ENCODE data around the gene BNC2.

The BNC2 gene

DNA sequence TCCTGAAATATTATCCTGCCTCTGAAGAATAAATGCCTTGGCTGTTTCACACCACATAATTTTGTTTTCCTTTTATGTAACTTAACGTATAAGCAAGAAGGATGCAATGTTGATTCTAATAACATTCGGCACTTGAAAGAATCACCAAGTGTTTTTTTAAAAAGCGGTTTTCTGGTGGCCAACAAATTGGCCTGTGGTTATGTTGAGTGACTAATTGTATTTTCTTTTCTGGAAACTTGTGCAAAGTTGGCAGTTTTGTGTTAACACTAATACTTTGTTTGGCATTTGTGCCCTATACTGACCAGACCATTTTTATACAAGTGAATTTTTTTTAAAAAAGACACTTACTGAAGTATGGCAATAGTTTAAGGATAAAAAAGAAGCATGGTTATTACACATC is 452.7 kb downstream of the BNC2 start:
- Histone ChIP-seq H3K27me3 (ENCODE audit: insufficient read depth, poor library complexity, severe bottlenecking) (no peaks in the 10 kb centered on the region), H3K4me3 (ENCODE audit: severe bottlenecking) (no peak overlapping the region), H3K9me3 (ENCODE audit: severe bottlenecking) (no peaks in the 10 kb centered on the region), H3K4me1 (ENCODE audit: insufficient read depth, poor library complexity, severe bottlenecking) (peaks cover 14% of the 10 kb centered on the region), H3K27ac (ENCODE audit: poor library complexity, severe bottlenecking) (no peak overlapping the region), H3K36me3 (ENCODE audit: low read depth) (no peaks in the 10 kb centered on the region)
- TF ChIP-seq, protein P1, sequence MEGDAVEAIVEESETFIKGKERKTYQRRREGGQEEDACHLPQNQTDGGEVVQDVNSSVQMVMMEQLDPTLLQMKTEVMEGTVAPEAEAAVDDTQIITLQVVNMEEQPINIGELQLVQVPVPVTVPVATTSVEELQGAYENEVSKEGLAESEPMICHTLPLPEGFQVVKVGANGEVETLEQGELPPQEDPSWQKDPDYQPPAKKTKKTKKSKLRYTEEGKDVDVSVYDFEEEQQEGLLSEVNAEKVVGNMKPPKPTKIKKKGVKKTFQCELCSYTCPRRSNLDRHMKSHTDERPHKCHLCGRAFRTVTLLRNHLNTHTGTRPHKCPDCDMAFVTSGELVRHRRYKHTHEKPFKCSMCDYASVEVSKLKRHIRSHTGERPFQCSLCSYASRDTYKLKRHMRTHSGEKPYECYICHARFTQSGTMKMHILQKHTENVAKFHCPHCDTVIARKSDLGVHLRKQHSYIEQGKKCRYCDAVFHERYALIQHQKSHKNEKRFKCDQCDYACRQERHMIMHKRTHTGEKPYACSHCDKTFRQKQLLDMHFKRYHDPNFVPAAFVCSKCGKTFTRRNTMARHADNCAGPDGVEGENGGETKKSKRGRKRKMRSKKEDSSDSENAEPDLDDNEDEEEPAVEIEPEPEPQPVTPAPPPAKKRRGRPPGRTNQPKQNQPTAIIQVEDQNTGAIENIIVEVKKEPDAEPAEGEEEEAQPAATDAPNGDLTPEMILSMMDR (IDR thresholded peaks at IDR 0.05; ENCODE audit: poor library complexity, severe bottlenecking), result no peak
- no peak for DNase-seq (ENCODE audit: low spot score)
- no peak for ATAC-seq (ENCODE audit: low read depth)

DNA sequence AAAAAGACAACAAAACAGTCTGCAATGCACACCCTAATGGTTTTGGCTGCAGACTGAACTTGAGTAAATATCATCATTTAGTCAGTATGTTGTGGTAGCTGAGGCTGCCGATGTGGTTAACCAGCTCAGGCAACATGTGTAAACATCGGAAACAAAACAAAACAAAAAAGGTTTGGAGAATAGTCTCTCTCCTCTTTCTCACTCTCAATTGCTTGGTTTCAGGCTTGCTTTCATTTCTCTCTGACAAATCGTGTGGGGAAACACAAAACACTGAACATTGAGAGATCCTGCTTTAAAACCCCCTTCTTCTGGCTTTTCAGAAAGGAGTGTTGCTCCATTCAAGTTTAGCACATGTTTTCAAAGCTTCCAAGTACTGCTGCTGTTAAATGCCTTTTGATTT is 453.3 kb downstream of the BNC2 start:
- no peaks in the 10 kb centered on the region for H3K36me3 ChIP-seq (ENCODE audit: low read depth)
- no peak for DNase-seq (ENCODE audit: low spot score)
- no peaks in the 10 kb centered on the region for H3K9me3 ChIP-seq (ENCODE audit: severe bottlenecking)
- peaks cover 14% of the 10 kb centered on the region for H3K4me1 ChIP-seq (ENCODE audit: insufficient read depth, poor library complexity, severe bottlenecking)
- H3K27ac ChIP-seq (ENCODE audit: poor library complexity, severe bottlenecking), result no peak overlapping the region
- 0 out of 3 replicates have a peak, but pooled peaks have one; percentile 27 for ATAC-seq (ENCODE audit: low read depth)
- H3K4me3 ChIP-seq (ENCODE audit: severe bottlenecking), result no peak overlapping the region
- TF ChIP-seq, protein P1 (IDR thresholded peaks at IDR 0.05; ENCODE audit: poor library complexity, severe bottlenecking), result no peak
- no peaks in the 10 kb centered on the region for H3K27me3 ChIP-seq (ENCODE audit: insufficient read depth, poor library complexity, severe bottlenecking)

DNA sequence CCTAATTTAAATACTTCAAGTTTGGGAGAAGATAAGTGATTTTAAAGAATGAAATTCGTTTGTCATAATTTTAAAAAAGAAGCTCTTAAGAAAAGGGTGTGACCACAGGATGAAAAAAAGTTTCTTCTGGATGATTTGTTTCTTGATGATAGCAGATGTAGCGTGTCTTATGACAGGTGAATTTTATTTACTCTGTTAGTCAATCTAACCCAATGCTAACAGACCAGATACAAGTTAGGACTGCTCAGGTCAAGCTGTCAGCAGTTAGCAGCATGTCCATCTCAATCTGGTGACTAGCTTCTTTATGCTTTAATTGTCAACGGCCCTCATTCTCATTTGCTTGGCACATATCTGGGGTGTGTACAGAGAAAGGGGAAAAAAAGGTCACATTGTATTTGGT is 456.0 kb downstream of the BNC2 start:
- no peaks in the 10 kb centered on the region for H3K27me3 ChIP-seq (ENCODE audit: insufficient read depth, poor library complexity, severe bottlenecking)
- H3K4me3 ChIP-seq (ENCODE audit: severe bottlenecking), result no peak overlapping the region
- peaks cover 24% of the 10 kb centered on the region for H3K4me1 ChIP-seq (ENCODE audit: insufficient read depth, poor library complexity, severe bottlenecking)
- H3K27ac ChIP-seq (ENCODE audit: poor library complexity, severe bottlenecking), result no peak overlapping the region
- no peaks in the 10 kb centered on the region for H3K36me3 ChIP-seq (ENCODE audit: low read depth)
- DNase-seq (ENCODE audit: low spot score) (no peak), ATAC-seq (ENCODE audit: low read depth) (peak; percentile 49; the same call in 2 of the 3 replicates)
- H3K9me3 ChIP-seq (ENCODE audit: severe bottlenecking), result no peaks in the 10 kb centered on the region
- TF ChIP-seq, protein P1 (IDR thresholded peaks at IDR 0.05; ENCODE audit: poor library complexity, severe bottlenecking), result no peak

DNA sequence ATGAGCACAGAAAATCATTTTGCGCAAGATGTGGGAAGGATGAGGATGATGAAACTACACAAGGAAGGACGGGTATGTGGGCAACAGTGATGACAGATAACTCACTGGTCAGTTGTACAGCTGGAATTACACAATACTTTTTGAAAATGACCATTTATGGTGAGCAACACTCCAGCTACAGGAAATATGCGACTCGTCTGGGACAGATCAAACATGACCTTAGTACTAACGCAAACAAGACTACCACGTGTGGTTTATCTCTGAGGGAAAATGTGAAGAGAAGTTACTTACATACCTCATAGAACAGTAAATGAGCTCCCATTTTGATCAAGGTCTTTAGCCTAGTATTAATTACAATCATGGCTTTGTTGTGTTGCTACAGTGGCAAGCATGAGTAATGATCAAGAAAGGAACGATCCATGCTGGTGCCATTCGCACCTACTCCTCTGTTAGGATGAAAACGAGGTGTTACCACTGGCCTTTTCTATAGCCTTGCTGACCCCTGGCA is 456.9 kb downstream of the BNC2 start:
- H3K4me3 ChIP-seq (ENCODE audit: severe bottlenecking), result no peak overlapping the region
- no peak for DNase-seq (ENCODE audit: low spot score)
- ATAC-seq (ENCODE audit: low read depth), result peak; percentile 78
- TF ChIP-seq, protein P1 (IDR thresholded peaks at IDR 0.05; ENCODE audit: poor library complexity, severe bottlenecking), result no peak
- H3K9me3 ChIP-seq (ENCODE audit: severe bottlenecking), result no peaks in the 10 kb centered on the region
- no peaks in the 10 kb centered on the region for H3K27me3 ChIP-seq (ENCODE audit: insufficient read depth, poor library complexity, severe bottlenecking)
- H3K36me3 ChIP-seq (ENCODE audit: low read depth), result no peaks in the 10 kb centered on the region
- H3K27ac ChIP-seq (ENCODE audit: poor library complexity, severe bottlenecking), result peak overlapping the region; percentile 25
- H3K4me1 ChIP-seq (ENCODE audit: insufficient read depth, poor library complexity, severe bottlenecking), result peaks cover 24% of the 10 kb centered on the region

DNA sequence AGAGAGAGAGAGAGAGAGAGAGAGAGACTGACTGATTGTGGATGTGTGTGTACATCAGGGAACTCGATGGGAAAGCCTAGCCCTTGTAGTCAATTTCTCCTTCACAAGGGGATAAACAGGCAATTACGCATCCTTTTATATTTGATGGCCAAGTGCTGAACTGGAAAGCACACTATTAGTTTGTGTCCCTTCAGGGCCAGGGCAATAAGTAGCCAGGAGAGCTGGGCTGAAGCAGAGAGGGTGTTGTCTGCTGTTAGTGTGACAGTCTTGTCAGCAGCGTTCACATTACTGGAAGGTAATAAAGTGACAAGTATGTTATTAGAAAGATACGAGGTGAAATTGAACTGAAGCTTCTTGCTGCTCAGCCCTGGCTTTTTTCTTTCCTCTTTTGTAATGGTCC is 457.7 kb downstream of the BNC2 start:
- no peak for ATAC-seq (ENCODE audit: low read depth)

More for the DNA sequence above, 457.7 kb downstream of the BNC2 start:
- no peak for DNase-seq (ENCODE audit: low spot score)
- Histone ChIP-seq H3K36me3 (ENCODE audit: low read depth) (no peaks in the 10 kb centered on the region), H3K9me3 (ENCODE audit: severe bottlenecking) (no peaks in the 10 kb centered on the region), H3K27ac (ENCODE audit: poor library complexity, severe bottlenecking) (no peak overlapping the region), H3K4me3 (ENCODE audit: severe bottlenecking) (no peak overlapping the region), H3K4me1 (ENCODE audit: insufficient read depth, poor library complexity, severe bottlenecking) (peaks cover 24% of the 10 kb centered on the region), H3K27me3 (ENCODE audit: insufficient read depth, poor library complexity, severe bottlenecking) (no peaks in the 10 kb centered on the region)
- TF ChIP-seq, protein P1 (IDR thresholded peaks at IDR 0.05; ENCODE audit: poor library complexity, severe bottlenecking), result no peak

Measured in RWPE2 (cell line).